SK-N-MC (cell line): ENCODE measurements around the gene SCARB2.

ENCODE experiments used
- EZH2 ChIP-seq: fragments of 200-600 bp; sonication (generic); IDR thresholded peaks from one replicate; pipeline ENCODE4 v1.6.1; 2017; ENCODE audit warnings: antibody characterized with exemption
- POLR2AphosphoS5 ChIP-seq: IDR thresholded peaks from 2 replicates; pipeline ENCODE4 v1.6.1; 2012; ENCODE audit warnings: mild to moderate bottlenecking, low read depth, low read length, borderline replicate concordance

GRCh38 chr4:76260571-76260970, 46.9 kb upstream of the SCARB2 start:
- TF ChIP-seq POLR2AphosphoS5 (no peak), EZH2 (no peak)
